GM18511 (cell line): ENCODE measurements around the gene PVR.

Source experiments
- ATAC-seq: cut with Tn5 transposase; IDR thresholded peaks from one replicate; pipeline ENCODE4 v1.9.1; 2021; ENCODE audit warnings: mild to moderate bottlenecking, moderate library complexity; ENCODE audit not compliant: unreplicated experiment

The PVR gene

DNA sequence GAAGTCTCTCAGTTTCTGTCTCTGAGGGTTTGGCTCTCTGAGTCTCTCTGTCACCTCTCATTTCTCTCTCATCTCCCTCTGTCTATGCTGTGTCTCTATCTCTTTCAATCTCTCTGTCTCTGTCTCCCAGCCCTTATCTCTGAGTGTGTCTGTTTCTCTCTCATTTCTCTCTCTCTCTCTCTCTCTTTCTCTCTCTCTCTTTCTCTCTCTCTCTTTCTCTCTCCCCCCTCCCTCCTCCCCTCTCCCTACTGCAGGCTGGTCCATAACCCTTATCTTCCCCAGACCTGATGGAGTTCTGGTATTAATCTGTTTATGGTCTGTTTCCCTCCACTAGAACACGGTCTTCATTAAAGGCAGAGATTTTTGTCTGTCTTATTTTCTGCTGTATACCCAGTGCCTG, 1.3 kb upstream of the PVR start:
- no peak for ATAC-seq

GRCh38 chr19:44644402-44645016, 799 bp downstream of the PVR start:
- ATAC-seq, result no peak

DNA sequence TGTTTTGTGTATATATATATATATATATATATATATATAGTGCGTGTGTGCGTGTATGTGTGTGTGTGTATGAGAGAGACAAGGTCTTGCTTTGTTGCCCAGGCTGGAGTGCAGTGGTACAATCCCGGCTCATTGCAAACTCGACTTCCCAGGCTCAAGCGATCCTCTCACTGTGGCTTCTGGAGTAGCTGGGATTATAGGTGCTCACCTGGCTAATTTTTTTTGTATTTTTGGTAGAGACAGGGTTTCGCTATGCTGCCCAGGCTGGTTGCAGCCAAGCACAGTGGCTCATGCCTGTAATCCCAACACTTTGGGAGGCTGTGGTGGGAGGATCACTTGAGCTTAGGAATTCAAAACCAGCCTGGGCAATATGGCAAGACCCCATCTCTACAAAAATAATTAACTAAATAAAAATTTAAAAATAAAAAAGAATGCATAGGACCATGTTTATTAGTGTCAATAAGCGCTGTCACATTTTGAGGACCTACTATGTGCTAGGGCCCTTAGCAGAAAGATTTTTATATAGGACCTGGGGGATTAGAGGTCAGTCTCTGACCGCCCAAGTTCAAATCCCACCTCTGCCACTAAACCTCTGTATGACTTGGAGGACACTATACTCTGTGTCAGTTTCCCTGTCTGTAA, 1.8 kb downstream of the PVR start:
- no peak for ATAC-seq

GRCh38 chr19:44646049-44646416, 2.3 kb downstream of the PVR start:
- no peak for ATAC-seq

GRCh38 chr19:44647144-44647543, 3.4 kb downstream of the PVR start:
- no peak for ATAC-seq

- no peak for ATAC-seq
These were observed 5.0 kb downstream of the PVR start for GRCh38 chr19:44648631-44649251.

- ATAC-seq, result no peak
These were observed 6.0 kb downstream of the PVR start for GRCh38 chr19:44649578-44650145.

DNA sequence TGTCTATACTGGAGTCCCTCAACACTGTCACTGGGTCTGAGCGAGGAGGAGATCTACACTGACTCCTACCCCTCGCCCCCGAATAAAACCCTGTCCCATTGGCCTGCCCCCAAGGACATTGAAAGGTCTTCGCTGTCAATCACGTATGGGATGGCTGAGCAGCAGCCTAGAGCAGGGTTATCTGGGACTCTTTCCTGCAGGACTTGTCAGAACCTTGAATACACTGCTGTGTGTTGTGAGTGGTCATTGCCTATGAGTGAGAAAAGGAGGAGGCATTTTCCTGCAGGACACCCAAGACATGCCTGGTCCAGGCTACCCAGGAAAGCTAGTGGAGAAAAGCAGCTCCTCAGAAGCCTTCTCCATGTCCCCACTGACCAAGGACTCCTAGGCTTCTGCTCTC, 9.6 kb downstream of the PVR start:
- no peak for ATAC-seq

- ATAC-seq, result peak; percentile 86
These were observed 10.5 kb downstream of the PVR start for GRCh38 chr19:44653977-44654774.

GRCh38 chr19:44657211-44657921, 13.7 kb downstream of the PVR start:
- ATAC-seq, result peak; percentile 62

DNA sequence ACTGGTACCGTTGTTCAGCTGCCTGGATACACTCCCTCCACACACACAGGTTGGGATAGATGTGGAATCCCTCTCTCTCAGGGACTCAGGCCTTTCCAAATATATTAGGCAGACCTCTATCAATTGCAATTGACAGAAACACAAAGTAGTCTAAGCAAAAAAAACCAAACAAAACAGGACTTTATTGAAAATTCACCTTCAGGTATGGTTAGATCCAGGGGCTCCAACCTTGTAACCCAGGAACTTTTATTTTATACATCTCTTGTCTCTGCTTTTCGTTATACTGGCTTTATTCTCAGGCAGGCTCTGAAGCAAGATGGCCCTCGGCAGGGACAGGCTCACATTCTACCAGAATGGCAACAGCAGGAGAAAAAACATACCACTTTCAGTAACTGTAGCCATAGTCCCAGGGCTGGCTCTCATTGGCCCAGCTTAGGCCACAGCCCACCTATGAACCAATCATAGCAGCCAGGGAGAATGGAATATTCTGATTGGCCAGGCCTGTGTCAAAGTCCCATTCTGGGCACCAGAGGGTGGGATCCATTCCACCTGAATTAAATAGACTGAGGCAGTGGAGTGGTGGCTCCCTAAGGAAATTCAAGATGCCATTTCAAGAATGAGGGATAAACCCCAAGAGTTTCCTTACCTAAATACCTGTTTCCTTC, 14.5 kb downstream of the PVR start:
- no peak for ATAC-seq

GRCh38 chr19:44660081-44660480, 16.4 kb downstream of the PVR start:
- ATAC-seq, result no peak

DNA sequence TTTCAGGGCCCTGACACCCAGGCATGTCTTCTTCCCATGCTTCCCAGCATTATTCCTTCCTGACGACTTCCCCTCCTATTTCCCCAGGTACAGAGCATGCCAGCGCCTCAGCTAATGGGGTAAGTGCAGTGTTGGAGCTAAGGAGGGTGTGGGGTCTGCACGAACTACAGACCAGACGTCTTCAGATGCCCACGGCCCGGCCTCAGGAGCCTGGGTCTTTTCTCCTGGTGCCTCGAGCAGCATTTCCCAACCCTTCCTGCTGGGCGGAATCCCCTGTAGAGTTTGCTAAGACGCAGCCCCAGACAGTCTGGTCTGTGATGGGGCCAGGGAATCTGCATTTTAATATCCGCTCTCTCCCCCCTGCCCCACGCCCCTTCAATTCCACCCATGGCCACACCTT, 17.5 kb downstream of the PVR start:
- ATAC-seq, result no peak

DNA sequence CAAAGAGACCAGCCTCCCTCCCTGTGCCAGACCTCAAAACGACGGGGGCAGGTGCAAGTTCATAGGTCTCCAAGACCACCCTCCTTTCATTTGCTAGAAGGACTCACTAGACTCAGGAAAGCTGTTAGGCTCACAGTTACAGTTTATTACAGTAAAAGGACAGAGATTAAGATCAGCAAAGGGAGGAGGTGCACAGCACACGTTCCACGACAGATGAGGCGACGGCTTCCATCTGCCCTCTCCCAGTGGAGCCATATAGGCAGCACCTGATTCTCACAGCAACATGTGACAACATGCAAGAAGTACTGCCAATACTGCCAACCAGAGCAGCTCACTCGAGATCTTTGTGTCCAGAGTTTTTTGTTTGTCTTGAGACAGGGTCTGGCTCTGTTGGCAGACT, 18.2 kb downstream of the PVR start:
- no peak for ATAC-seq

DNA sequence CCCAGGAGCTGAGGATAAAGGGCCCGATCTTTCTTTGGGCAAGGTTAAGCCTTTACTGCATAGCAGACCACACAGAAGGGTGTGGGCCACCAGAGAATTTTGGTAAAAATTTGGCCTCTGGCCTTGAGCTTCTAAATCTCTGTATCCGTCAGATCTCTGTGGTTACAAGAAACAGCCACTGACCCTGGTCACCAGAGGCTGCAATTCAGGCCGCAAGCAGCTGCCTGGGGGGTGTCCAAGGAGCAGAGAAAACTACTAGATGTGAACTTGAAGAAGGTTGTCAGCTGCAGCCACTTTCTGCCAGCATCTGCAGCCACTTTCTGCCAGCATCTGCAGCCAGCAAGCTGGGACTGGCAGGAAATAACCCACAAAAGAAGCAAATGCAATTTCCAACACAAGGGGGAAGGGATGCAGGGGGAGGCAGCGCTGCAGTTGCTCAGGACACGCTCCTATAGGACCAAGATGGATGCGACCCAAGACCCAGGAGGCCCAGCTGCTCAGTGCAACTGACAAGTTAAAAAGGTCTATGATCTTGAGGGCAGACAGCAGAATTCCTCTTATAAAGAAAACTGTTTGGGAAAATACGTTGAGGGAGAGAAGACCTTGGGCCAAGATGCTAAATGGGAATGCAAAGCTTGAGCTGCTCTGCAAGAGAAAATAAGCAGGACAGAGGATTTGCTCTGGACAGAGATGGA, 19.1 kb downstream of the PVR start:
- no peak for ATAC-seq

DNA sequence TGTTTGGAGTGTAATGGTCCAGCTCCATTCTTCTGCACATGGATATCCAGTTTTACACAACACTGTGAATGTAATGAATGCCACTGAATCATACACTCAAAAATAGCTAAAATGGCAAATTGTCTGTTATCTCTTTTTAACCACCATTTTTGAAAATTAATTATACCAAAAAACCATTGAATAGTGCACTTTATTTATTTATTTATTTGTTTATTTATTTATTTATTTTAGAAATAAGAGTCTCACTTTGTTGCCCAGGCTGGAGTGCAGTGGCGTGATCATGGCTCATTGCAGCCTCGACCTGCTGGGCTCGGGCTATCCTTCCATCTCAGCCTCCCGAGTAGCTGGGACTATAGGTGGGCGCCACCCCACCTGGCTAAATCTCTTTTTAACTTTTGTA, 20.3 kb downstream of the PVR start:
- no peak for ATAC-seq

DNA sequence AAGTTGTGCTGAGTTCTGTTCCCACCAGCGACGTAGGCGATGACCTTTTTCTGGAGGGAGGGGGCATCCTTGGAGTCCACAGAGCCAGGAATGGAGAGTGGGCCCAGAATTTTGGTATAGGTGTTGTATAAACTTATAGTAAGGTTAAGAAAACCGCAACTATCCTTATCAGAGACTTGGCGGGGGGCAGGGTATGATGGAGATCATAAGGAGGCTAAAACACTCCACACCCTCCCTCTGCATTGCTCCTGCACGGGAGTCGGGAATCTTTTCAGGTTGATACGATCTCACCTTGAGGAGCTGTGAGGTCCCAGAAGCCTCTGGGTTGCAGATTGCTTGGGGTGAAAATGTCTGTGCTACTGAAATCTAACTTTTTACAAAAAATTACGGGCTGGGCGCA, 21.3 kb downstream of the PVR start:
- no peak for ATAC-seq

- ATAC-seq, result no peak
These were observed 23.3 kb downstream of the PVR start for GRCh38 chr19:44666852-44667556.
